GM23338 (cell line): Measurements from ENCODE around the gene MC3R. TPM values are rescaled to one million over a fixed set of nuclear protein-coding genes. Genes with fewer than 3 reads are reported as not detected.

ENCODE experiments used
- ATAC-seq: fragments of 200-7000 bp; cut with Tn5 transposase; 3 replicates; pipeline ENCODE4 v1.9.1; 2020
- DNase-seq: peaks from one replicate; pipeline ENCODE4 v3.0.0-alpha.2; 2015; ENCODE audit warnings: low spot score
- H2AFZ ChIP-seq: fragments of 200-600 bp; sonication (generic); 2 replicates; pipeline ENCODE4 v1.8.0; 2016; ENCODE audit warnings: antibody characterized with exemption, mild to moderate bottlenecking, moderate library complexity
- H3F3A ChIP-seq: fragments of 200-600 bp; sonication (generic); replicated peaks from 2 replicates; pipeline ENCODE4 v1.8.0; 2017; ENCODE audit warnings: antibody characterized with exemption, mixed run types, low read depth
- H3K27ac ChIP-seq: fragments of 200-600 bp; sonication (generic); 2 replicates; pipeline ENCODE4 v1.6.1; 2016; ENCODE audit warnings: low read depth
- H3K27me3 ChIP-seq: fragments of 200-600 bp; sonication (generic); 2 replicates; pipeline ENCODE4 v1.8.0; 2016; ENCODE audit warnings: mild to moderate bottlenecking, mixed run types, moderate library complexity; ENCODE audit not compliant: insufficient read depth
- H3K36me3 ChIP-seq: fragments of 200-600 bp; sonication (generic); 2 replicates; pipeline ENCODE4 v1.8.0; 2016; ENCODE audit warnings: mild to moderate bottlenecking; ENCODE audit not compliant: insufficient read depth
- H3K4me1 ChIP-seq: fragments of 200-600 bp; sonication (generic); 2 replicates; pipeline ENCODE4 v1.8.0; 2016; ENCODE audit warnings: mild to moderate bottlenecking, moderate library complexity; ENCODE audit not compliant: insufficient read depth
- H3K4me2 ChIP-seq: fragments of 200-600 bp; sonication (generic); 2 replicates; pipeline ENCODE4 v1.7.1; 2017; ENCODE audit warnings: mixed run types
- H3K4me3 ChIP-seq: fragments of 200-600 bp; sonication (generic); 2 replicates; pipeline ENCODE4 v1.6.1; 2016; ENCODE audit warnings: mixed run types
- H3K79me2 ChIP-seq: fragments of 200-600 bp; sonication (generic); replicated peaks from 2 replicates; pipeline ENCODE4 v1.8.0; 2017; ENCODE audit warnings: mild to moderate bottlenecking; ENCODE audit not compliant: insufficient read depth
- H3K9me2 ChIP-seq: fragments of 200-600 bp; sonication (generic); 2 replicates; pipeline ENCODE4 v1.8.0; 2017; ENCODE audit not compliant: insufficient read depth
- H4K20me1 ChIP-seq: fragments of 200-600 bp; sonication (generic); replicated peaks from 2 replicates; pipeline ENCODE4 v1.8.0; 2017; ENCODE audit warnings: mild to moderate bottlenecking; ENCODE audit not compliant: insufficient read depth
- H3K27ac Mint-ChIP-seq: 2 replicates; pipeline ENCODE4 v1.8.0; 2020; ENCODE audit warnings: inconsistent platforms, mild to moderate bottlenecking, moderate library complexity, mixed read lengths
- H3K27me3 Mint-ChIP-seq: 3 replicates; pipeline ENCODE4 v1.8.0; 2022; ENCODE audit warnings: low read depth, mild to moderate bottlenecking, moderate library complexity, mixed read lengths, inconsistent platforms; ENCODE audit not compliant: insufficient read depth, poor library complexity
- H3K36me3 Mint-ChIP-seq: 3 replicates; pipeline ENCODE4 v1.8.0; 2021; ENCODE audit warnings: low read depth, mild to moderate bottlenecking, inconsistent platforms, moderate library complexity, mixed read lengths
- H3K4me1 Mint-ChIP-seq: 3 replicates; pipeline ENCODE4 v1.8.0; 2020; ENCODE audit warnings: mild to moderate bottlenecking, inconsistent platforms, mixed read lengths
- H3K4me3 Mint-ChIP-seq: 3 replicates; pipeline ENCODE4 v1.8.0; 2021; ENCODE audit warnings: moderate library complexity, mild to moderate bottlenecking, inconsistent platforms, mixed read lengths
- H3K9me3 Mint-ChIP-seq: 3 replicates; pipeline ENCODE4 v1.8.0; 2020; ENCODE audit warnings: moderate library complexity, mild to moderate bottlenecking, inconsistent platforms, mixed read lengths
- CREB1 ChIP-seq: fragments of 250-450 bp; sonication (Bioruptor Pico); IDR thresholded peaks from 2 replicates; pipeline ENCODE4 v1.5.0; 2020; ENCODE audit warnings: low read depth, mild to moderate bottlenecking, moderate library complexity
- ETS1 ChIP-seq: IDR thresholded peaks from 2 replicates; pipeline ENCODE4 v1.6.1; 2016; ENCODE audit warnings: antibody characterized with exemption
- EZH2 ChIP-seq: fragments of 200-600 bp; sonication (generic); IDR thresholded peaks from one replicate; pipeline ENCODE4 v1.8.0; 2017; ENCODE audit warnings: antibody characterized with exemption, mild to moderate bottlenecking, low read depth; ENCODE audit not compliant: unreplicated experiment
- EZH2phosphoT487 ChIP-seq: fragments of 200-600 bp; sonication (generic); IDR thresholded peaks from one replicate; pipeline ENCODE4 v1.8.1; 2018; ENCODE audit warnings: antibody characterized with exemption; ENCODE audit not compliant: unreplicated experiment
- JUNB ChIP-seq: IDR thresholded peaks from one replicate; pipeline ENCODE4 v1.6.1; 2016; ENCODE audit warnings: antibody characterized with exemption; ENCODE audit not compliant: unreplicated experiment
- NANOG ChIP-seq: IDR thresholded peaks from 2 replicates; pipeline ENCODE4 v1.6.1; 2016; ENCODE audit warnings: antibody characterized with exemption, borderline replicate concordance
- POLR2AphosphoS5 ChIP-seq: IDR thresholded peaks from 2 replicates; pipeline ENCODE4 v1.6.1; 2016; ENCODE audit warnings: antibody characterized with exemption, low read depth
- REST ChIP-seq: IDR thresholded peaks from one replicate; pipeline ENCODE4 v1.6.1; 2018; ENCODE audit warnings: antibody characterized with exemption; ENCODE audit not compliant: unreplicated experiment
- STAT1 ChIP-seq: IDR thresholded peaks from one replicate; pipeline ENCODE4 v1.6.1; 2016; ENCODE audit warnings: antibody characterized with exemption; ENCODE audit not compliant: unreplicated experiment
- ZNF114 ChIP-seq: fragments of 250-450 bp; sonication (Bioruptor Pico); IDR thresholded peaks from 2 replicates; pipeline ENCODE4 v1.5.0; 2020; ENCODE audit warnings: mild to moderate bottlenecking, moderate library complexity
- ZNF331 ChIP-seq: fragments of 250-450 bp; sonication (Bioruptor Pico); IDR thresholded peaks from 2 replicates; pipeline ENCODE4 v1.5.0; 2020; ENCODE audit warnings: low read depth, mild to moderate bottlenecking, moderate library complexity
- ZNF462 ChIP-seq: fragments of 250-450 bp; sonication (Bioruptor Pico); IDR thresholded peaks from 2 replicates; pipeline ENCODE4 v1.5.0; 2020; ENCODE audit warnings: mild to moderate bottlenecking, moderate library complexity
- polyA plus RNA-seq: library from polyadenylated mRNA; unstranded; fragments of >200 nt; fragmentation: Nextera tagmentation; extraction: Ambion mirVana; gene quantifications from 2 replicates; pipeline ENCODE4 v1.2.1, GENCODE V29; 2016
- total RNA-seq: library from RNA; depleted of rRNA; stranded (reverse); fragments of >200 nt; shearing (Covaris generic); gene quantifications from 2 replicates; pipeline ENCODE4 v1.2.3, GENCODE V29; 2014
- TF ChIP-seq, protein P1 (sequence below), 2 experiments: fragments of 200-600 bp in 1 of 2; sonication (generic) in 1 of 2; conservative IDR thresholded peaks; 2 replicates each; pipeline versions ENCODE4 v1.5.1 to v1.6.1; 2016 to 2017; ENCODE audit warnings: antibody characterized with exemption in 2 of 2, low read depth in 2 of 2, mild to moderate bottlenecking in 2 of 2, moderate library complexity in 1 of 2

The MC3R gene
- total and polyA plus RNA-seq, 2 experiments from 2014 or later: not detected

DNA sequence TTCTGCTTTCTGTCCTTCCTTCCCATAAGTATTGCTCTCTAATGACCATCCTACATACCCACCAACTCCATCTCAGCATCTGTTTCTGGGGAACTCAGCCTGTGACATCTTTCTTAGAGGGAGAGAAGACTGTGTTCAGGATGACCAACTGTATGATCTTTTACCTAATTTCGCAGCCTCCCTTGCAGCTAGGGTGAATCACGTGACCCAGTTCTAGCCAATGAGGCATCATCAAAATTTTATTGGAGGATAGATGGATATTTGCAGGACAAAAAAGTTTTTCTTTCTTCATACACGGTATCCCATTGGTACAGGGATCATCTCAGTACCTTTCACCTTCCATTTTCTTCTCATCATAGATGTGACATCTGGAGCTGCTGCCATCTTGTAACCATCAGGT is 14.4 kb upstream of the MC3R start:
- no peaks in the 10 kb centered on the region for H3K4me1 Mint-ChIP-seq
- peaks cover 8% of the 10 kb centered on the region for H3K27me3 Mint-ChIP-seq
- Histone ChIP-seq H3K9me2 (no peaks in the 10 kb centered on the region), H3F3A (no peaks in the 10 kb centered on the region), H3K27me3 (no peaks in the 10 kb centered on the region), H4K20me1 (no peaks in the 10 kb centered on the region), H3K27ac (no peak overlapping the region), H3K4me2 (no peak overlapping the region), H3K36me3 (peaks cover 11% of the 10 kb centered on the region), H3K4me1 (no peaks in the 10 kb centered on the region), H3K79me2 (no peaks in the 10 kb centered on the region), H3K4me3 (no peak overlapping the region), H2AFZ (no peak overlapping the region)
- no peak overlapping the region for H3K27ac Mint-ChIP-seq
- H3K36me3 Mint-ChIP-seq: peaks cover 55% of the 10 kb centered on the region
- DNase-seq (no peak), ATAC-seq (no peak)
- no peak overlapping the region for H3K4me3 Mint-ChIP-seq
- no peak for TF ChIP-seq EZH2phosphoT487
- TF ChIP-seq, protein P1, sequence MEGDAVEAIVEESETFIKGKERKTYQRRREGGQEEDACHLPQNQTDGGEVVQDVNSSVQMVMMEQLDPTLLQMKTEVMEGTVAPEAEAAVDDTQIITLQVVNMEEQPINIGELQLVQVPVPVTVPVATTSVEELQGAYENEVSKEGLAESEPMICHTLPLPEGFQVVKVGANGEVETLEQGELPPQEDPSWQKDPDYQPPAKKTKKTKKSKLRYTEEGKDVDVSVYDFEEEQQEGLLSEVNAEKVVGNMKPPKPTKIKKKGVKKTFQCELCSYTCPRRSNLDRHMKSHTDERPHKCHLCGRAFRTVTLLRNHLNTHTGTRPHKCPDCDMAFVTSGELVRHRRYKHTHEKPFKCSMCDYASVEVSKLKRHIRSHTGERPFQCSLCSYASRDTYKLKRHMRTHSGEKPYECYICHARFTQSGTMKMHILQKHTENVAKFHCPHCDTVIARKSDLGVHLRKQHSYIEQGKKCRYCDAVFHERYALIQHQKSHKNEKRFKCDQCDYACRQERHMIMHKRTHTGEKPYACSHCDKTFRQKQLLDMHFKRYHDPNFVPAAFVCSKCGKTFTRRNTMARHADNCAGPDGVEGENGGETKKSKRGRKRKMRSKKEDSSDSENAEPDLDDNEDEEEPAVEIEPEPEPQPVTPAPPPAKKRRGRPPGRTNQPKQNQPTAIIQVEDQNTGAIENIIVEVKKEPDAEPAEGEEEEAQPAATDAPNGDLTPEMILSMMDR (conservative IDR thresholded peaks at IDR 0.05; ENCODE audit: low read depth in 2 of 2): no peak
- no peak for TF ChIP-seq NANOG
- no peak for TF ChIP-seq POLR2AphosphoS5
- TF ChIP-seq EZH2: no peak
- no peak for TF ChIP-seq JUNB
- no peak for TF ChIP-seq ZNF114 (CRISPR knock-in tag)
- no peak for TF ChIP-seq ZNF331 (CRISPR knock-in tag)
- no peak for TF ChIP-seq CREB1
- TF ChIP-seq REST: no peak
- TF ChIP-seq ETS1: no peak
- no peak for TF ChIP-seq ZNF462
- TF ChIP-seq STAT1: no peak
- peaks cover 91% of the 10 kb centered on the region for H3K9me3 Mint-ChIP-seq
